Activated CD4-positive, CD25-positive, alpha-beta regulatory T cell treated with anti-CD3 and anti-CD28 coated beads, Interleukin-2, amount 50 U/mL, for 16 hours (primary cell): ENCODE measurements around the gene NOXO1.

Source experiments
- DNase-seq: peaks from one replicate; pipeline ENCODE4 v3.0.0-alpha.2; 2020; ENCODE audit warnings: low read depth, low spot score

NOXO1 gene

GRCh38 chr16:1997494-1998359 lies 16.5 kb upstream of the NOXO1 start:
- DNase-seq = no peak

- DNase-seq = no peak
These were observed 12.5 kb upstream of the NOXO1 start for GRCh38 chr16:1993731-1994131.

DNA sequence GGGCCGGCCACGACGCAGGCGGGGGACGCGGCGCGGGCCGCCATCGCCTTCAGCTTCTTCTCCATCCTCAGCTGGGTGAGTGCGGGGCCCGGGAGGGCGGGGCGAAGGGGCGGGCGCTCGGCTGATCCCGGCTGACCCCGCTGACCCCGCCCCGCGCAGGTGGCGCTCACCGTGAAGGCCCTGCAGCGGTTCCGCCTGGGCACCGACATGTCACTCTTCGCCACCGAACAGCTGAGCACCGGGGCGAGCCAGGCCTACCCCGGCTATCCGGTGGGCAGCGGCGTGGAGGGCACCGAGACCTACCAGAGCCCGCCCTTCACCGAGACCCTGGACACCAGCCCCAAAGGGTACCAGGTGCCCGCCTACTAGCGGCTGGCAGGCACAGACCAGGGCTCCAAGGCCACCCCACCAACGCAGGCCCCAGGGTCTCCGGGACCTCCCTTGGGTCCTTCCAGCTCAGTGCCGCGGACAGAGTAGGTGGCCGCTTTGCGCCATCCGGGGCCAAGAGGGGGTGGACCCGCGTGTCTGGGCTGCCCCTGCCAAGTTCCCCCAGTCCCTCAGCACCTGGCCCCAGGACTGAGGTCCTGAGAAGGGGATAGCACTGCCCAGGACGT lies 11.5 kb upstream of the NOXO1 start:
- no peak for DNase-seq

DNA sequence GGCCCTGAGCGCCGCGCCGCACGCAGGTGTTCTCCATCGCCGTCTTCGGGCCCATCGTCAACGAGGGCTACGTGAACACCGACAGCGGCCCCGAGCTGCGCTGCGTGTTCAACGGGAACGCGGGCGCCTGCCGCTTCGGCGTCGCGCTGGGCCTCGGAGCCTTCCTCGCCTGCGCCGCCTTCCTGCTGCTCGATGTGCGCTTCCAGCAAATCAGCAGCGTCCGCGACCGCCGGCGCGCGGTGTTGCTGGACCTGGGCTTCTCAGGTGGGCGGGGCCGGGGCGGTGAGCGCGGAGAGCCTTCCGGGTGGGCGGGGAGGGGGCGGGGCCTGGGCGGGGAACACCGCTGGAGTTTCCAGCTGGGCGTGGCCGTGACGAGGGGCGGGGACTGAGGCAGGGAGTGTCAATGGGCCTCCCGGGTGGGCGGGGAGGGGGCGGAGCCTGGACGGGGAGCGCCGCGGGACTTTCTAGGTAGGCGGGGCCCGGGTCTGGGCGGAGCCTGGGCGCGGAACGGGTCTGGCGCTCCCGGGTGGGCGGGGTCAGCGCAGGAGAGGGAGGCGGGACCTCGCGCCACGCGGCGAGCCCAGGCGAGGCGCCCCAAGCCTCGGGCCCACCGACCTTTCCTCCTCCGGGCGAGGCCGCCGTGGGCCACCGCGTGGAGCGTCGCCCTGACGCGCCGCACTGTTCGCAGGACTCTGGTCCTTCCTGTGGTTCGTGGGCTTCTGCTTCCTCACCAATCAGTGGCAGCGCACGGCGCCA lies 10.9 kb upstream of the NOXO1 start:
- peak; percentile 94 for DNase-seq

GRCh38 chr16:1991588-1991947 lies 10.3 kb upstream of the NOXO1 start:
- DNase-seq = no peak

- no peak for DNase-seq
These were observed 9.9 kb upstream of the NOXO1 start for GRCh38 chr16:1991135-1991551.

- no peak for DNase-seq
These were observed 9.3 kb upstream of the NOXO1 start for GRCh38 chr16:1990351-1991134.

- DNase-seq = no peak
These were observed 8.8 kb upstream of the NOXO1 start for GRCh38 chr16:1990101-1990350.

GRCh38 chr16:1989209-1990100 lies 8.2 kb upstream of the NOXO1 start, which contains the start of gene SYNGR3:
SYNGR3 (plus strand) TSS chr16:1989970; CDS start chr16:1990103, 133 bp downstream.
- no peak for DNase-seq

DNA sequence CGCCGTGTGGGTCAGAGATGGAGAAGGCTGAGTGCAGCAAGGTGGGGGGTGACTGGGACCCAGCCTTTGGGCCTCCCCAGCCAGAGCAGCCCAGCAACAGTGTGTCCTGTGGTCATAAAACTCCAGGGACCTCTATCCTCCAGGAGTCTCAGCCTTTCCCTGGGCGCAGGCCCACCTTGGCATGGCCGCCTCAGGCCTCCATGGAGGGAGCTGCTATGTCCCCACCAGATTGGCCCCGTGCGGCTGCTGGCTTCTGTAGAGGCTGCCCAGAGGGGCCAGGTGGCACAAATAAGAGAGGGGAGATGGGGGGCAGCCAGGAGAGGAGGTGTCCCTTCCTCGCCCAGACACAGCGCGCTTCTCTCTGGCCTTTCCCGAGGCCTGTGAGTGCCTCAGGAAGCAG lies 5.9 kb upstream of the NOXO1 start:
- no peak for DNase-seq

DNA sequence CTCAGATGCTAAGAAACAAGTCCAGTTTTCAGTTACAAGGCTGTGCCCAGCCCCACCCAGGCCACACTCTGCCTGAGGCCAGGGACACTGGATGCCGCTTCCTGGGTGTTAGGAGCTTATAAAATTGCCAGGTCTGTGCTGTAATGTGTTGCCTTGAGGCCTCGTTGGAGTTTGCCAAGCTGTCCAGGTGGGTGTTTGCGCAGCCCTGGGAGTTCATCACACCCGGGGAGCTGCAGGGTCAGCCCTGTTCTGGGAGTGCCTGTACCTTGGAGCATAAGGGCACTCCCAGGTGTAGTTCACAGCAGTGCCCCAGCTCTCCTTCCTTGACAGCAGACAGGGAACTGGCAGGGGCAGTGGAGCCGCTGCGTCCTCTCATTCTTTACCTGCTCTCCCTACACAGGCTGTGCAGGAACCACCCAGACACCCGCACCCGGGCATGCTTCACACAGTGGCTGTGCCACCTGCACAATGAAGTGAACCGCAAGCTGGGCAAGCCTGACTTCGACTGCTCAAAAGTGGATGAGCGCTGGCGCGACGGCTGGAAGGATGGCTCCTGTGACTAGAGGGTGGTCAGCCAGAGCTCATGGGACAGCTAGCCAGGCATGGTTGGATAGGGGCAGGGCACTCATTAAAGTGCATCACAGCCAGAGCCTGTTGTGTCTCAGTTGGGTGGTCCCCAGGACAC lies 4.3 kb upstream of the NOXO1 start:
- no peak for DNase-seq

- DNase-seq = no peak
These were observed 3.3 kb upstream of the NOXO1 start for GRCh38 chr16:1984347-1985225.

DNA sequence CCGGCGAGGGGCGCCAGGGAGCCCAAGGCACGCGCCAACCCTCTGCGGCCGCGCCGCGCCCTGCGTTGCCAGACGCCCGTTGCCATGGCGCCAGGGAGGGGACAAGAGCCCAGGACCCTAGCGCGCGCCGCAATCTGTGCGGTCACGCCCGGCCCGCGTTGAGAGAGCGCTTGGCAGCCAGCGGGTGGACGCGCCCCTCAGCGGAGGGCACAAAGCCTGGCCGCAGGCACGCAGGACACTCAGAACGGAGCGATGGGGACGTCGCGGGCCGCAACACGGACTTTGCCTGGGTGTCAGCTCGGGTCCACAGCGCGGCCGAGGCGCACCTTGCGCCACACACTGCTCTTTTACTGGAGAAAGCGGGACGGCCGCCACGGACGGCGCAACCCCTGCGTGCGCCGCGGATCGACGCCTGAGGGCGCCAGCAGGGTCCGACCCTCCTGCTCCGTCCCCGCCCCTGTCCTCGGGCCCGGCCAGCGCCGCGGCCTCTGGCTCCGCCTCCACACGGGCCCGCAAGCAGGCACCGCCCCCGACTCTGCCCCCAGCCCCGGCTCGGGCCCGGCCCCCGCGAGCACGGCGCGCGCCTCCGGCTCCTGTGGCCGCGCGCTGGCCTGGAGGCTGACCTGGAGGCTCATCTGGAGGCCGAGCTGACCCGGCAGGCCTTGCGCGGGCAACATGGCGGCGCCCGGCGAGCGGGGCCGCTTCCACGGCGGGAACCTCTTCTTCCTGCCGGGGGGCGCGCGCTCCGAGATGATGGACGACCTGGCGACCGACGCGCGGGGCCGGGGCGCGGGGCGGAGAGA lies 2.5 kb upstream of the NOXO1 start, which contains the start of gene GFER:
TSS of gene GFER (plus strand) at position 650 of the 803 bp plus-strand sequence. CDS start at position 676, 26 bp downstream.
- no peak for DNase-seq

DNA sequence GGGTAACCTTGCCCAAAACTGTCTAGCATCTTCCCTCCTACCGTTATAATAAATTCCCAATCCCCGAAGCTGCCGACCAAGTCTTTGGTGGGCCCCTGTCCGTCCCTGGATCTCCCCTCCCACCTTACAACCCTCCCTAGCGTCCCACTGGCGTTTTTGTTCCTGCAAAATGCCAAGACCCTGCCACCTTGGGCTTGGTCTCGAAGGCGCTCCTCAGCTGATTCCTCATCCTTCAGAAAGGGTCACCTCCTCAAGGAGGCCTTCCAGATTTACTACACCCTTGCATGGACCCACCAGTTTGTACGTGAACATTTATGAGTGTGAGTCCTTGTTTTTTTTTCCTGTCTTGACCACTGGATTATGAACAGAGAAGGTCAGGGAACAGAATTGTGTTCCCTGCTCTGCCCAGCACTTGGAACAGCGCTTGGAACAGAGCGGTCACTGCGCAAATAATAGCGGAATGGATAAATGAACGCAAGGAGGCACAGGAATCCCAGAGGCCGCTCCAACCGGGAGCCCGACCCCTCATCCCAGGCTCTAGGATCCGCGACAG lies 1.8 kb upstream of the NOXO1 start:
- DNase-seq = no peak

- no peak for DNase-seq
These were observed 754 bp upstream of the NOXO1 start for GRCh38 chr16:1982013-1982433.

DNA sequence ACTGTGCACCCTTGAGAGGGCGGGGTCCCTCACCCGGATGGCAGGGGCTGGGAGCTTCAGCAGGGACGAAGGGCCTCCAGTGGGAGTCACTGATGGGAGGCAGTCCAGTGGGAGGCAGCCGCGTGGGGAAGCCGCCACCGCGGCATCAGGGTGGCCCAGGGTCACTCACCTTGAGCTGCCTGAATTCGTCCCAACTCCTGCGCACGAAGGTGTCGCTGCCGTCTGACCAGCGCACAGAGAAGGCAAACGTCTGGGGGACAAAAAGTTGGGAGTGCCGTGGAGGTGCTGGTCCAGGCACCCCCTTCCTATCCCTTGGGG lies 540 bp downstream of the NOXO1 start:
- DNase-seq = no peak

DNA sequence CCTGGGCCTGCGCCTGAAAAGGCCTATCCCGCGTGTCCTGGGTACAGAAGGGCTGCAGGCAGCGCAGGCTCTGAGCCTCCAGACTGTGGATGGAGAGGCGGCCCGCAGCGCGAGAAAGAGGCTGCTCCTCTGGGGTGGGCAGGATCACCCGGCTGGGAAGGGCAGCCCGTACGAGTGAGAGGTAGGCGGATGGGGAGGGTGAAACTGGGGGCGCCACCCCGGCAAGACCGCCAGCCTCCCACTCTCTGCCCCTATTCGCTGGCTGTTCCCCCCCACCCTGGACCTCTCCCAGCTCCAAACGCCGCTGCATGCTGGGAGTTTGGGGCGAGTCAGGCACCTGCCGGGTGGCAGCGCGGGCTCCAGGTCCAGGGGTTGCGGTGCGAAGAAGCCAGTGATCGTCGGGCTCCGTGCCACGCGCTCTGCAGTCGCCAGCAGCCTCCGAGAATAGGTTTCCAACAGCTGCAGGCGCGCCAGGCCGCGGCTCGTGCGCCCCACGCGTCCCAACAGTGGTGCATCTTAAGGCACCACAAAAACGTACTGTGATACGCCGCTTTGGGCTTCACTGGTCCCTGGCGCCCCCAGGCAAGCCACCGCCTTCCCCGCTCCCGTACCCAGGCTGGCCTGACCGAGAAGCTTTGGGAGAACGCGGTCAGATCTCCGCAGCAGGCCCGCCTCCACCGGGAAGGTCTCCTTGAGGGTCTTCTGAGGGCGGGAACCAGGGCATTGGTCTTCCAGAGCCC lies 1.1 kb downstream of the NOXO1 start:
- no peak for DNase-seq
